Heart left ventricle (tissue), 13 donors: Measurements from ENCODE around the gene PAK3.

Experiments
- CTCF ChIP-seq, 12 donors: fragments of 200-600 bp; sonication (generic) in 4 of 12; IDR thresholded peaks; one replicate each; pipeline versions ENCODE4 v1.5.0 to v1.8.0; 2018 to 2022; ENCODE audit warnings: antibody characterized with exemption in 12 of 12, mild to moderate bottlenecking in 5 of 12
- POLR2A ChIP-seq, 2 donors: fragments of 450-650 bp; IDR thresholded peaks; one replicate each; pipeline ENCODE4 v1.6.1; 2017; ENCODE audit warnings: antibody characterized with exemption in 2 of 2, mild to moderate bottlenecking in 2 of 2, moderate library complexity in 2 of 2
- donor health status: ischemic (EF 13 %, LVEDD 7.1; RV severe dilation, severe dysfunction).
- donor health status: DM: no; HTN: yes; CAD: no.
- donor health status: DM: no; HTN: no; CAD: no.
- donor health status: ischemic (EF 25% LVEDD 6.9; RV normal size, moderate dysfunction).
- donor health status: ischemic (EF 25% LVEDD 5.7; RV mildly dilated, moderate dysfunction).
- donor health status: ischemic (EF 35%, LVEDD 5.7; RV mildly dilated, moderate dysfunction).
- donor health status: nonischemic (EF 11% LVEDD 7.7; RV severe dilation, severe dysfunction).
- donor health status: DM: yes; HTN: yes; CAD: no.
- donor health status: PGD.
- donor health status: ischemic (EF 29% LVEDD 5.4; RV normal size, mild dysfunction).
- donor health status: nonischemic (EF 23%, LVEDD 6.1; RV moderate dilation, normal function).

GRCh38 chrX:111260451-111260850 is 164.5 kb downstream of the PAK3 start:
- TF ChIP-seq POLR2A (IDR thresholded peaks at IDR 0.05) (no peak), CTCF (IDR thresholded peaks at IDR 0.05) (no peak)
